SK-N-SH (cell line): ENCODE results near the gene DGCR6L. TPM values are rescaled to one million over a fixed set of nuclear protein-coding genes. Genes with fewer than 3 reads are reported as not detected.
"Not testable (repeated sequence)": the region's sequence is repeated elsewhere in the genome, so short reads cannot be mapped to it uniquely, and the experiment has no call there.

Experiments
- CTCF ChIA-PET: fragments of 300-600, 350-600 bp; formaldehyde crosslinking; extraction: SDS; loops from one replicate; lab custom pipeline; 2021; lab: Yijun Ruan, JAX
- POLR2A ChIA-PET: fragments of 350-600 bp; sonication (Branson Sonifier 250); formaldehyde crosslinking; extraction: SDS; loops from one replicate; lab custom pipeline; 2020; ENCODE audit warnings: antibody characterized with exemption, inconsistent platforms; lab: Yijun Ruan, JAX
- DNase-seq: peaks from one replicate; pipeline ENCODE4 v3.0.0; 2012
- H2AFZ ChIP-seq: fragments of 200-600 bp; sonication (generic); 2 replicates; pipeline ENCODE4 v1.8.1; 2016; ENCODE audit warnings: antibody characterized with exemption, mild to moderate bottlenecking, low read depth
- H3F3A ChIP-seq: fragments of 200-600 bp; sonication (generic); replicated peaks from 2 replicates; pipeline ENCODE3; 2016; ENCODE audit warnings: antibody characterized with exemption, mild to moderate bottlenecking; ENCODE audit not compliant: insufficient read depth
- H3K27ac ChIP-seq, 2 experiments: fragments of 200-500 bp in 1 of 2; fragments of 200-600 bp in 1 of 2; sonication (Bioruptor generic) in 1 of 2; sonication (generic), shearing (Covaris generic) in 1 of 2; 2 replicates each; pipeline versions ENCODE4 v1.5.1 to v1.6.1; 2014 to 2016; ENCODE audit warnings: low read depth in 2 of 2, inconsistent platforms in 1 of 2, low read length in 1 of 2, mild to moderate bottlenecking in 1 of 2, mixed read lengths in 1 of 2
- H3K27me3 ChIP-seq: fragments of 200-600 bp; sonication (generic), shearing (Covaris generic); 2 replicates; pipeline ENCODE4 v1.6.1; 2016; ENCODE audit warnings: mixed run types; ENCODE audit not compliant: insufficient read depth
- H3K36me3 ChIP-seq, 2 experiments: fragments of 200-500 bp in 1 of 2; fragments of 200-600 bp in 1 of 2; sonication (Bioruptor generic) in 1 of 2; sonication (generic) in 1 of 2; replicated peaks in 1 of 2; 2 replicates each; pipeline versions ENCODE3 to v1.5.1; 2014 to 2016; ENCODE audit warnings: low read length in 1 of 2, mild to moderate bottlenecking in 1 of 2; ENCODE audit not compliant: insufficient read depth in 2 of 2, control insufficient read depth in 1 of 2
- H3K4me1 ChIP-seq, 2 experiments: fragments of 200-500 bp in 1 of 2; fragments of 200-600 bp in 1 of 2; sonication (Bioruptor generic) in 1 of 2; sonication (generic), shearing (Covaris generic) in 1 of 2; 2 replicates each; pipeline versions ENCODE4 v1.5.1 to v1.6.1; 2014 to 2016; ENCODE audit warnings: low read depth in 1 of 2, low read length in 1 of 2, mixed run types in 1 of 2; ENCODE audit not compliant: insufficient read depth in 2 of 2, control insufficient read depth in 1 of 2
- H3K4me2 ChIP-seq: fragments of 200-600 bp; sonication (generic), shearing (Covaris generic); 2 replicates; pipeline ENCODE4 v1.6.1; 2017; ENCODE audit warnings: mixed run types
- H3K4me3 ChIP-seq, 2 experiments: fragments of 200-500 bp in 1 of 2; fragments of 200-600 bp in 1 of 2; sonication (Bioruptor generic) in 1 of 2; sonication (generic), shearing (Covaris generic) in 1 of 2; 2 replicates each; pipeline versions ENCODE4 v1.5.1 to v1.8.1; 2014 to 2016; ENCODE audit warnings: low read depth in 2 of 2, inconsistent platforms in 1 of 2, low read length in 1 of 2, mild to moderate bottlenecking in 1 of 2, mixed read lengths in 1 of 2, moderate library complexity in 1 of 2
- H3K79me2 ChIP-seq: fragments of 200-600 bp; sonication (generic); 2 replicates; pipeline ENCODE4 v1.8.1; 2017; ENCODE audit warnings: mild to moderate bottlenecking; ENCODE audit not compliant: insufficient read depth
- H3K9ac ChIP-seq: fragments of 200-600 bp; sonication (generic); 2 replicates; pipeline ENCODE4 v1.6.1; 2017; ENCODE audit warnings: mixed run types
- H3K9me2 ChIP-seq: fragments of 200-600 bp; sonication (generic); 2 replicates; pipeline ENCODE4 v1.6.1; 2017; ENCODE audit warnings: mixed run types
- H3K9me3 ChIP-seq: fragments of 200-600 bp; sonication (generic); 2 replicates; pipeline ENCODE4 v1.6.1; 2017; ENCODE audit warnings: mixed run types, mild to moderate bottlenecking, moderate library complexity
- H4K20me1 ChIP-seq: fragments of 200-600 bp; sonication (generic); 2 replicates; pipeline ENCODE4 v1.6.1; 2017; ENCODE audit warnings: mild to moderate bottlenecking, mixed run types; ENCODE audit not compliant: insufficient read depth
- RAD21 ChIP-seq: IDR thresholded peaks from 2 replicates; pipeline ENCODE4 v1.6.1; 2012; ENCODE audit warnings: mild to moderate bottlenecking, low read length
- SMC3 ChIP-seq: IDR thresholded peaks from 2 replicates; pipeline ENCODE4 v1.6.1; 2012; ENCODE audit warnings: low read depth, low read length, improper control_type of control experiment
- WGBS: methylation state at CpG from one replicate; pipeline ENCODE4 v1.1.6; 2017; ENCODE audit warnings: low lambda C conversion rate; 5-methylcytosine and 5-hydroxymethylcytosine counted together
- polyA plus RNA-seq, 3 experiments: library from polyadenylated mRNA; depleted of rRNA; stranded (reverse); fragments of >200 nt; gene quantifications; 2 replicates each; pipeline ENCODE4 v1.2.3, GENCODE V29; 2012
- TF ChIP-seq, protein P1 (sequence below): fragments of 200-600 bp; sonication (generic); IDR thresholded peaks from 2 replicates; pipeline ENCODE4 v1.6.1; 2017; ENCODE audit warnings: antibody characterized with exemption, mild to moderate bottlenecking, moderate library complexity

DGCR6L gene
- polyA plus RNA-seq, 1 of the 3 experiments (the other 2 are of a cell fraction), result 59.8 TPM

DNA sequence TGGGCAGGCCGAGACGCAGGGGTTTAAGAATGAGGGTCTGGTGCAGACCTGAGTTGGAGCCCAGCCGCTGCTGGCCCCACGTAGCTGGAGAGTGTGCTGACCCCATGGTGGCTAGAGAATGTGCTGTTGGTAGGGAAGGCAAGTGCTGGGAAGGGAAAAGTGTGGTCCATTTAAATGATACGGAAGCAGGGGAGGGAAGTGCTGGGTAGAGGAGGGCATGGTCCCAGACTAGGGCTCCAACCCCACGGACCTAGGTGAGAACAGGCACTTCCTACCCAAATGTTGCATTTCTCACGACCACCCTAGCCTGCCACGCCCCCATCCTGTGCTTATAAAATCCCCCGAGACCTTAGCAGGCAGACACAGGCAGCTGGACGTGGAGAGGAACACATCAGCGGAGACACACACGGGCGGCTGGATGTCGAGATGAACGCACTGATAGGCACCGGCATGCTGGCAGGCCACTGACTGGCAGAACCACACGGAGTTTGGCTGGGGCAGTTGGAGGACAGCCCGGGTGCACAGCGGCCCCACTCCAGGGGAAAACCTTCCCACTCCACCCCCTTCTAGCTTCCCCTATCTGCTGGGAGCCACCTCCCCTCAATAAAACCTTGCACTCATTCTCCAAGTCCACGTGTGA is 33.0 kb downstream of the DGCR6L start:
- H3K27me3 ChIP-seq, H3K79me2 ChIP-seq, H3K9me3 ChIP-seq, H3K36me3 ChIP-seq, H3K9me2 ChIP-seq, H2AFZ ChIP-seq, POLR2A ChIA-PET, H3F3A ChIP-seq, DNase-seq, H3K9ac ChIP-seq, H4K20me1 ChIP-seq, H3K4me2 ChIP-seq, H3K27ac ChIP-seq, H3K4me3 ChIP-seq: not testable (repeated sequence)
- WGBS, result 45% methylated on average over 11 of the region's 20 CpGs
- CTCF ChIA-PET, result interaction anchor here (1.1 to 6.4 kb wide), 5 partner anchors 30 to 148 kb away, joined by 4 to 87 read pairs (median 4); no protein-coding TSS in a partner anchor
- H3K4me1 ChIP-seq, result peaks cover 0 to 16% of the 10 kb centered on the region in 2 experiments; a peak in 1 of 4 replicates

DNA sequence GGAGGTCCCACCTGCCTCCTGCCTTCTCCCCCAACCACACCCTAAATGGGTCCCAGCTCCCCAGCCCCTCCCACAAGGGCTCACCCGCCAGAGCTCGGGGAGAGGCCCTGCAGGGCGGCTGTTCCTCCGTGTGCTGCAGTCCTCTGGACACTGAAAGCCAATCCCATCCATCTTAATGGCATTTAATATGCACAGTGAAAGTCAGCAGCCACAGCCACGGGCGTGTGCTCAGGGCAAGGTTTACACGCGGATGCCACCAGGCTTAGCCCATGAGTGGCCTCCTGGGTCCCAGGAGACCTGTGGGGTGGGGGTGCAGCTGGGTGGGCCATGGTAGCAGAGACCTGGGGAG is 33.6 kb downstream of the DGCR6L start:
- H3K9me3 ChIP-seq, POLR2A ChIA-PET, H4K20me1 ChIP-seq, H2AFZ ChIP-seq, H3F3A ChIP-seq, H3K27ac ChIP-seq, H3K79me2 ChIP-seq, H3K4me3 ChIP-seq, H3K9ac ChIP-seq, H3K27me3 ChIP-seq, H3K36me3 ChIP-seq, H3K4me2 ChIP-seq, DNase-seq, H3K9me2 ChIP-seq: not testable (repeated sequence)
- H3K4me1 ChIP-seq, result peaks cover 0 to 13% of the 10 kb centered on the region in 2 experiments; a peak in 1 of 4 replicates
- CTCF ChIA-PET, result interaction anchor here (0.6 to 6.4 kb wide), 10 partner anchors 13 to 148 kb away, joined by 3 to 87 read pairs (median 4); no protein-coding TSS in a partner anchor
- WGBS, result 22% methylated on average over 6 of the region's 8 CpGs

DNA sequence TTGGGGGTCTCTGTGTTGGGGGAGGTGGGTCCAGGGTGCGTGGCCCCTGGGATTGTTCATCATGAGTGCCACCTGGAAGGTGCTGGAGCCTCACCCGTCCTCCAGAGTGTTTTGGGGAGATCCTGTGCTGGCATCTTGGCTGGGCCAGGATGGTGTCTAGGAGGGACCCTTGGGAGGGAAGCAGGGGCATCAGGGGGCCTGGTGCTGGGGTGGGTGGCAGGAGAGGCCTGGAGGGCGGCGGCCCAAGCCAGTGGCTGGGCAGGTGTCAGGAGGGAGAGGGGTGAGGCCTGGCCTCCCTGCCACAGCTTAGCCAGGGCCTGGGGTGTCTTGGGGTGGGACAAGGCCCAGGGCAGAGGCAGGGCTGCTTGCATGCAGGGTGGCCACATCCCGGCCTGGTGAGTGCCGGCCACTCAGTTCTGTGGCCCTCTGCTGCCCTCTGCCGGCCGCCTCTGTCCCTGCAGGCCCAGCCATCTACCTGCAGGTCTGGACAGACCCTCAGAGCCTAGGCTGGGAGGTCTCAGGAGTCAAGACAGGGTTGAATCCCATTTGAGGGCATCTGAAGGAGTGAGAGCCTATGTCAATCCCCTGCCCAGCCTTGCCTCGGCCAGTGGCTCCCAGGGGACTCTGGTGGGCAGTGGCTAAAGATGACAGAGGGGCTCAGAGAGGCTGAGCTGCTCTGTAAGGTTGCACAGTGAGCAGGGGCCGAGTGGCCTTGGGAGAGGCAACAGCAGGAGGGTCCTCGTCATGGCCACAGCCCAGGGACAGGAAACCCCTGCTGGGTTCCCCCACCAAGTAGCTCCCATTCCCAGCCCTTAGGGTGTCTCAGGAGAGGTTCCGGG is 34.2 kb downstream of the DGCR6L start:
- H3K4me1 ChIP-seq, H3K9ac ChIP-seq, H3K27me3 ChIP-seq, H3K36me3 ChIP-seq, H2AFZ ChIP-seq, H3K4me3 ChIP-seq, H3K27ac ChIP-seq, H3K79me2 ChIP-seq, H3K9me3 ChIP-seq, H3K9me2 ChIP-seq, H3K4me2 ChIP-seq, H3F3A ChIP-seq, H4K20me1 ChIP-seq: not testable (repeated sequence)
- DNase-seq, result peak; percentile 82
- TF ChIP-seq RAD21 (peak; percentile 79), SMC3 (peak; percentile 84)
- TF ChIP-seq, protein P1, sequence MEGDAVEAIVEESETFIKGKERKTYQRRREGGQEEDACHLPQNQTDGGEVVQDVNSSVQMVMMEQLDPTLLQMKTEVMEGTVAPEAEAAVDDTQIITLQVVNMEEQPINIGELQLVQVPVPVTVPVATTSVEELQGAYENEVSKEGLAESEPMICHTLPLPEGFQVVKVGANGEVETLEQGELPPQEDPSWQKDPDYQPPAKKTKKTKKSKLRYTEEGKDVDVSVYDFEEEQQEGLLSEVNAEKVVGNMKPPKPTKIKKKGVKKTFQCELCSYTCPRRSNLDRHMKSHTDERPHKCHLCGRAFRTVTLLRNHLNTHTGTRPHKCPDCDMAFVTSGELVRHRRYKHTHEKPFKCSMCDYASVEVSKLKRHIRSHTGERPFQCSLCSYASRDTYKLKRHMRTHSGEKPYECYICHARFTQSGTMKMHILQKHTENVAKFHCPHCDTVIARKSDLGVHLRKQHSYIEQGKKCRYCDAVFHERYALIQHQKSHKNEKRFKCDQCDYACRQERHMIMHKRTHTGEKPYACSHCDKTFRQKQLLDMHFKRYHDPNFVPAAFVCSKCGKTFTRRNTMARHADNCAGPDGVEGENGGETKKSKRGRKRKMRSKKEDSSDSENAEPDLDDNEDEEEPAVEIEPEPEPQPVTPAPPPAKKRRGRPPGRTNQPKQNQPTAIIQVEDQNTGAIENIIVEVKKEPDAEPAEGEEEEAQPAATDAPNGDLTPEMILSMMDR, result peak; percentile 52
- POLR2A ChIA-PET, result interaction anchor here (1.7 kb wide), 1 partner anchor 128 kb away, joined by 6 read pairs; no protein-coding TSS in a partner anchor
- WGBS, result 0% methylated on average over 4 of the region's 12 CpGs
- CTCF ChIA-PET, result interaction anchor here (0.6 to 6.4 kb wide), 21 partner anchors 10 to 272 kb away, joined by 3 to 87 read pairs (median 4); no protein-coding TSS in a partner anchor
